Measurements from ENCODE around the gene TSPAN4.

DNA sequence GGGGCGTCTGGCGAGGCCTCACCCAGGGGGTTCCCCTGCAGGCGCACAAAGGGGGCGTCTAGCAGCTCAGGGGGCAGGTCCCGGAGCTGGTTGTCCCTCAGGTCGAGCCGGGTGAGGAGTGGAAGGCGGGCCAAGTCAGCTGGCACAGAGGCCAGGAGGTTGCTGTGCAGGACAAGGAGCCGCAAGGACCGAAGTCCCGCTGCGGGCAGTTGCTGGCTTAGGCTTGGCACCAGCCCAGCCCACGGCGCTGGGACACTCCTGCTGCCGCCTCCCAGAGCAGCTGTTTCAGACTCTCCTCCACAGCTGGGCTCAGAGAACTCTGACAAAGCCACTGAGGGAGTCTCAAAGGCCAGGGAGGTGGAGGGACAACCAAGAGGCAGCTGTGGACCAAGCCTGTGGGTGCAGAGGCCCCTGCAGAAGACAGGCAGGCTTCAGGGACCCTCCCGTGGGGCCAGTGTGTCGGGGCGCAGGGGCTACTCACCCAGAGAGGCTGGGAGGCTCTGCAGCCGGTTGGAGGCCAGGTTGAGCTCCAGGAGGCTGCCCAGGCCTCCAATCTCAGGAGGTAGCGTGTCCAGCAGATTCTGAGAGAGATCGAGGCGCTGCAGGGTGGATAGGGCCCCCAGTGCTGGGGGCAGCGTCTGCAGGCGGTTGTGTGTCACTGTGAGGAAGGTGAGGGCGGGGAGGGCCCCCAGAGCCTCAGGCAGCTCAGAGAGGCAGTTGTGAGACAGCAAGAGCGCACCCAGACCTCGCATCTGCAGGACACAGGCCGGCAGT lies 39.8 kb upstream of the TSPAN4 start:
- TF ChIP-seq CTCF (IDR thresholded peaks at IDR 0.05) (no peak), POLR2A (IDR thresholded peaks at IDR 0.05) (no peak), POLR2AphosphoS5 (IDR thresholded peaks at IDR 0.05) (no peak)
